ENCODE measurements around the gene CORO1C.

The CORO1C gene

GRCh38 chr12:108637222-108637971 is 93.9 kb downstream of the CORO1C start:
- TF ChIP-seq, protein P1, sequence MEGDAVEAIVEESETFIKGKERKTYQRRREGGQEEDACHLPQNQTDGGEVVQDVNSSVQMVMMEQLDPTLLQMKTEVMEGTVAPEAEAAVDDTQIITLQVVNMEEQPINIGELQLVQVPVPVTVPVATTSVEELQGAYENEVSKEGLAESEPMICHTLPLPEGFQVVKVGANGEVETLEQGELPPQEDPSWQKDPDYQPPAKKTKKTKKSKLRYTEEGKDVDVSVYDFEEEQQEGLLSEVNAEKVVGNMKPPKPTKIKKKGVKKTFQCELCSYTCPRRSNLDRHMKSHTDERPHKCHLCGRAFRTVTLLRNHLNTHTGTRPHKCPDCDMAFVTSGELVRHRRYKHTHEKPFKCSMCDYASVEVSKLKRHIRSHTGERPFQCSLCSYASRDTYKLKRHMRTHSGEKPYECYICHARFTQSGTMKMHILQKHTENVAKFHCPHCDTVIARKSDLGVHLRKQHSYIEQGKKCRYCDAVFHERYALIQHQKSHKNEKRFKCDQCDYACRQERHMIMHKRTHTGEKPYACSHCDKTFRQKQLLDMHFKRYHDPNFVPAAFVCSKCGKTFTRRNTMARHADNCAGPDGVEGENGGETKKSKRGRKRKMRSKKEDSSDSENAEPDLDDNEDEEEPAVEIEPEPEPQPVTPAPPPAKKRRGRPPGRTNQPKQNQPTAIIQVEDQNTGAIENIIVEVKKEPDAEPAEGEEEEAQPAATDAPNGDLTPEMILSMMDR (IDR thresholded peaks at IDR 0.05; ENCODE audit: borderline replicate concordance, control extremely low read depth, extremely low read depth, insufficient read depth, missing control alignments), result no peak
- DNase-seq (ENCODE audit: low spot score), result no peak
- in situ Hi-C loops (cut with MboI; ENCODE audit: low sequenced_read_pairs, unreplicated experiment), result no loop called here

DNA sequence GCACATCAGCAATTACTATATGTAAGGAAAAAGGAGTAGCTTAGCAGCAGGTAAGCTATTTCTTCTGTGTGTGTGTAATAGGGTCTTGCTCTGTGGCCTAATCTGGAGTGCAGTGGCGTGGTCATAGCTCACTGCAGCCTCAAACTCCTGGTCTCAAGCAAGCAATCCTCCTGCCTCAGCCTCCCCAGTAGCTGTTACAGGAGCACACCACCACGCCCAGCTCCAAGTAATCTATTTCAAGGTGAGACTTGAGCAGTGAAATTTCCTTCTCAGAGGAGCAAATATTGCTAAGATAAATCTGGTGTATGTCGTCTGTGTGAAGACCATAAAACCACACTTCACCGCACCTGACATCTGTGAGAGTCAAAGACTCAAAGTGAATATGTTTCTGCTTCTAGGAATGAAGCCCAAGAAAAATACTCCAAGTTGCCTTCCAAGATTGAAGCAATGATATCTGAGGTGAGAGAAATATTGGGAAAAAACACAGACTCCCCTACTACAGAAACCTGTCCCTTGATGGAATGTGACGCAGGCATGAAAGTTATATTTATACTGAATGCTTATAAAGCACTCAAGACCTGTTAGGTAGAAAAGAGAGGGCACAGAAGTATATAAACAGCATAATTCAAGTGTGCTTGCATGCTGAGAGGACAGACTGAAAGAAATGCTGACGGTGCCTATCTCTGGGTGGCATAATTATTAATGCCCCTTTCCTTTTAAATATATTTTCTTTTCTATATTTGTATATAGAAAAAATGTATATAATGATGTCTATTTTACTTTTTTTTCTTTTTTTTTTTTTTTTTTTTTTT is 95.1 kb downstream of the CORO1C start:
- DNase-seq (ENCODE audit: low spot score), result no peak
- in situ Hi-C loops (cut with MboI; ENCODE audit: low sequenced_read_pairs, unreplicated experiment), result no loop called here
- TF ChIP-seq, protein P1 (IDR thresholded peaks at IDR 0.05; ENCODE audit: borderline replicate concordance, control extremely low read depth, extremely low read depth, insufficient read depth, missing control alignments), result no peak

GRCh38 chr12:108635201-108635996 is 95.9 kb downstream of the CORO1C start:
- peak; percentile 75 for DNase-seq (ENCODE audit: low spot score)
- TF ChIP-seq, protein P1 (IDR thresholded peaks at IDR 0.05; ENCODE audit: borderline replicate concordance, control extremely low read depth, extremely low read depth, insufficient read depth, missing control alignments), result no peak
- in situ Hi-C loops (cut with MboI; ENCODE audit: low sequenced_read_pairs, unreplicated experiment), result no loop called here

GRCh38 chr12:108634341-108634751 is 97.0 kb downstream of the CORO1C start:
- no peak for DNase-seq (ENCODE audit: low spot score)
- in situ Hi-C loops (cut with MboI; ENCODE audit: low sequenced_read_pairs, unreplicated experiment), result no loop called here

DNA sequence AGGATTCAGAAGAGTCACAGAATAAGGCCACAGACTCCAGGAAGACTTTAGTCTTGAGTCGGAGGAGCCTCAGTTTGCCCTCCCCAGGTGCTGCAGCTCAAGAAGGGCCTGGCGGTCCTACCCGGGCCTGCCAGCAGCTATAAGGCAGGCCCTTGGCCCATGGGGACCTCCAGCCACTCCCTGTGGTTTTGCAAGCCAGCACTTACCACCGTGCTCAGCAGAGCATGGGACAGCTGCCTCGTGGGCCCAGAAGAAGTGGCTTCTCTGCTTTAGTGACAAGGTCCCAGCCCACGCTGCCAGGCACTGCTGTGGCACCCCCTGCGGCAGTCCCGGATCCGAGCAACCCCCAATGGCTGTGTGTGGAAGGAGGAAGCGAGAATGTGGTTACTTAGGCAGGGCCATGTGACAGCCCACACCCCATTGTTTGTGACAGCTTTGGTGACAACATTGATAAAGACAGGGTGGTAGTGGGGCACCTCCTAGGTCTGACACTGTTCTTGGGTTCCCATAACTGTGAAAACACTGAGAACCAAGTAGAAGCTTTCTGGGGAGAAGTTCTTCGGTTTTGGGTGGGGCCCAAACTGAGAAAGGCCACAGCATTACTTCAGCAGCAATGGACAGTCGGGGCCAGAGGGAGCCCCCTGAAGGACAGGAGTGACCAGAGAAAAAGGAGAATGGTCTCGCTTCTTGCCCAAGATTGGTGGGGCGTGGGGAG is 97.6 kb downstream of the CORO1C start, which contains the start of gene SELPLG:
TSS of gene SELPLG (minus strand) at position 361 of the 715 bp plus-strand sequence. CDS start 9,587 bp downstream, outside the sequence.
- in situ Hi-C loops (cut with MboI; ENCODE audit: low sequenced_read_pairs, unreplicated experiment), result no loop called here
- peak; percentile 86 for DNase-seq (ENCODE audit: low spot score)
- TF ChIP-seq, protein P1 (IDR thresholded peaks at IDR 0.05; ENCODE audit: borderline replicate concordance, control extremely low read depth, extremely low read depth, insufficient read depth, missing control alignments), result no peak

More at GRCh38 chr12:108634341-108634751, 97.0 kb downstream of the CORO1C start:
- TF ChIP-seq, protein P1 (IDR thresholded peaks at IDR 0.05; ENCODE audit: borderline replicate concordance, control extremely low read depth, extremely low read depth, insufficient read depth, missing control alignments), result no peak

All from GM13976 (cell line).